Pancreas (tissue), 10 donors: ENCODE results near the gene CACNA2D3. TPM values are rescaled to one million over a fixed set of nuclear protein-coding genes. Genes with fewer than 3 reads are reported as not detected.

Experiments used
- ATAC-seq, 4 donors: fragments of 200-7000 bp; cut with Tn5 transposase; one replicate each; pipeline versions ENCODE4 v1.8.0 to v1.9.1; 2020; ENCODE audit warnings: mild to moderate bottlenecking in 4 of 4, moderate library complexity in 4 of 4
- DNase-seq, 6 donors: peaks; one replicate each; pipeline ENCODE4 v3.0.0-alpha.2; 2020
- FAIRE-seq: peaks from 2 replicates; lab custom pipeline; 2012; peaks lifted over from hg19 to GRCh38; lab: Jason Lieb, UNC
- H3K27ac ChIP-seq, 4 donors: fragments of 200-600 bp; sonication (generic); 1 replicate in 3 of 4; 2 replicates in 1 of 4; pipeline versions ENCODE4 v1.5.0 to v1.8.0; 2020
- H3K27me3 ChIP-seq, 4 donors: fragments of 200-600 bp; one replicate each; pipeline ENCODE4 v1.8.0; 2021
- H3K36me3 ChIP-seq, 3 donors: fragments of 200-600 bp; sonication (generic) in 1 of 3; one replicate each; pipeline versions ENCODE4 v1.5.0 to v1.8.0; 2020 to 2021
- H3K4me1 ChIP-seq, 3 donors: fragments of 200-600 bp; one replicate each; pipeline ENCODE4 v1.8.0; 2021
- H3K4me3 ChIP-seq, 4 donors: fragments of 200-600 bp; sonication (generic) in 2 of 4; one replicate each; pipeline versions ENCODE4 v1.5.0 to v1.8.0; 2020 to 2021
- H3K9me3 ChIP-seq, 4 donors: fragments of 200-600 bp; one replicate each; pipeline ENCODE4 v1.8.0; 2021
- CTCF ChIP-seq, 4 donors: fragments of 200-600 bp; sonication (generic) in 3 of 4; IDR thresholded peaks; one replicate each; pipeline versions ENCODE4 v1.5.0 to v1.8.0; 2021; ENCODE audit warnings: antibody characterized with exemption in 4 of 4
- WGBS, 2 donors: extraction: QIAGEN DNeasy Blood & Tissue Kit; methylation state at CpG; one replicate each; pipeline ENCODE4 v1.1.7; 2013; 5-methylcytosine and 5-hydroxymethylcytosine counted together
- intact Hi-C, 3 donors: fragments of 100-400 bp; cut with DNase I; formaldehyde crosslinking; loops; one replicate each; pipeline versions ENCODE4 v1.11.1 to v1.14.2; 2022
- polyA plus RNA-seq, 2 donors: library from polyadenylated mRNA; stranded (reverse); fragments of 200-250 nt; gene quantifications; one replicate each; pipeline ENCODE4 v1.2.3, GENCODE V29; 2013
- total RNA-seq, 6 donors: library from RNA; stranded (reverse); fragmentation: NEBNext Ultra II Directional in 4 of 6; extraction: Animal tissue kit (Norgen Biotek cat#: 25700) in 4 of 6; gene quantifications; one replicate each; pipeline versions ENCODE4 v1.2.1 to v1.2.4, GENCODE V29; 2021 to 2023
- donor health status: healthy with polysubstance abuse.
- donor health status: DM: no; HTN: no; CAD: no; lungs with moderate emphysema.
- donor health status: DM: no; HTN: no; CAD: no.
- donor health status: control.
- donor health status: control.
- donor health status: Bipolar disorder and iron deficiency.
- donor health status: DM: yes; HTN: yes; CAD: no.
- donor health status: DM: no; HTN: no; CAD: no.
- donor health status: DM: no; HTN: no; CAD: no.
- donor health status: DM: yes; HTN: yes; CAD: no.

CACNA2D3 gene
- total and polyA plus RNA-seq, 8 donors = 0.19 to 0.75 (median 0.37) TPM; not detected in 2

- FAIRE-seq (no peak), DNase-seq (no peak), ATAC-seq (no peak)
- intact Hi-C loops = no loop called here
- WGBS, 2 donors = 87 to 90% methylated on average over 2 of the region's 2 CpGs
- no peaks in the 10 kb centered on the region for H3K36me3 ChIP-seq
- H3K27ac ChIP-seq = no peak overlapping the region
- H3K4me1 ChIP-seq = no peaks in the 10 kb centered on the region
- H3K27me3 ChIP-seq = no peaks in the 10 kb centered on the region
- no peak for TF ChIP-seq CTCF (IDR thresholded peaks at IDR 0.05)
- H3K4me3 ChIP-seq = no peak overlapping the region
- no peaks in the 10 kb centered on the region for H3K9me3 ChIP-seq
Measured at GRCh38 chr3:54906763-54907162, 784.4 kb downstream of the CACNA2D3 start.

DNA sequence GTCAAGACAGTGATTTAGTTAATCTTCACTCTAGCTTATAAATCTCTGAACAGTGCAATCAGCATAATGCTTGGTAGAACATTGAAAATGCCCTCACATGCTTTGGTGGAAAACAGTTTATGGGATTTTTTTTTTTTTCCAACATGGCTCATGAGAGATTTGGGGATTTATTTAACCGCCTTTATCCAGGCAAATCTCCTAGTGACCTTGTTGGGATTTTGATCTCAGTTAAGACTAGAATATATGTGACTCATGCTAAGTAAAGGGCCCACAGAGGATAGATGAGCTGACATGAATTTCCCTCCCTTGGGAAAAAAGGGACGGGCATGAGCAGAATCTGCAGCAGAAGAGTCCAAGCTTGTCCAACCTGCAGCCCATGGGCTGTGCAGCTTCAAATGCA is 786.8 kb downstream of the CACNA2D3 start:
- intact Hi-C loops = no loop called here
- Histone ChIP-seq H3K27ac (no peak overlapping the region), H3K9me3 (no peaks in the 10 kb centered on the region), H3K4me1 (no peaks in the 10 kb centered on the region), H3K36me3 (no peaks in the 10 kb centered on the region), H3K27me3 (no peaks in the 10 kb centered on the region), H3K4me3 (no peak overlapping the region)
- no peak for TF ChIP-seq CTCF (IDR thresholded peaks at IDR 0.05)
- ATAC-seq = no peak
- FAIRE-seq = no peak
- DNase-seq = no peak
- 88 to 91% methylated on average over 2 of the region's 2 CpGs for WGBS, 2 donors

DNA sequence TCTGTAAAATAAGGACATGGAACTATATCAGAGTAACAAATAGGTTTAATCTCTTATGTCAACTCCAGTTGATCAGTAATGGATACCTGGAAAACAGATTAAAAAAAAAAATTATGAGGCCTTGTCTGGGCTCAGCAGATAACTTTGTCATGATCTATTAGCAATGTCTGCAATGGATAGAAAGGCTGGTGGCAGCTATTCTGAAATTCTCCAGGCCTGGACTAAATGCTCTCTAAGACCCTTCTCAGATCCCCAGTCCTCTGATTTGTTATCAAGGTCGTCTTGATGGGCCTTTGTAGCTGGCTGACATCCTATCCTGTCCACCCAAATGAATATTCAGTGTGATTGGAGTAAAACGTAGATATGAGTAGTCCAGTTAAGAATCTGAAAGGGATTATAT is 791.8 kb downstream of the CACNA2D3 start:
- H3K27ac ChIP-seq = no peak overlapping the region
- TF ChIP-seq CTCF (IDR thresholded peaks at IDR 0.05) = no peak
- ATAC-seq = no peak
- no peak for FAIRE-seq
- no peak for DNase-seq
- no peak overlapping the region for H3K4me3 ChIP-seq
- WGBS, 2 donors = 48 to 53% methylated on average over 2 of the region's 2 CpGs
- intact Hi-C loops = no loop called here
- no peaks in the 10 kb centered on the region for H3K4me1 ChIP-seq
- H3K27me3 ChIP-seq = no peaks in the 10 kb centered on the region
- H3K36me3 ChIP-seq = no peaks in the 10 kb centered on the region
- no peaks in the 10 kb centered on the region for H3K9me3 ChIP-seq

DNA sequence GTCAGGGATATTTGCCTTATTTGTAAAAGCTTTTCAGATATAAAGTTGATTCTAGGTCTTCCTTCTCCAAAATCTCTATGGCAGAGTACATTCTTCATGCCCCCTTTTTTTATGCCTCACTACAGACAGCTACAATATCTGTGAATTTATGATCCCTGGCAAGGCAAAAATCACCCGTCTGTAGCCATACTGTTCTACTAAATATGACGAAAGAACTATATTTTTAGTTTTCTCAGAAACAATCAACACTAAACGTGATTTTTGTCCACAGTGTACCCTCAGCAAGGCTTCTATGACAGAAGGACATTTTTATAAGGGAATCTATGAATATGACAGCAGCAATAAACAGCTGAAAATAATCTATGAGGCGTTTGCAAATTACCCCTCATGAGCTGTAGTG is 792.8 kb downstream of the CACNA2D3 start:
- Histone ChIP-seq H3K4me3 (no peak overlapping the region), H3K27me3 (no peaks in the 10 kb centered on the region), H3K27ac (no peak overlapping the region), H3K36me3 (no peaks in the 10 kb centered on the region), H3K4me1 (no peaks in the 10 kb centered on the region), H3K9me3 (no peaks in the 10 kb centered on the region)
- no peak for ATAC-seq
- no peak for FAIRE-seq
- no peak for TF ChIP-seq CTCF (IDR thresholded peaks at IDR 0.05)
- 48 to 63% methylated on average over 4 of the region's 4 CpGs for WGBS, 2 donors
- DNase-seq = no peak
- intact Hi-C loops = no loop called here

DNA sequence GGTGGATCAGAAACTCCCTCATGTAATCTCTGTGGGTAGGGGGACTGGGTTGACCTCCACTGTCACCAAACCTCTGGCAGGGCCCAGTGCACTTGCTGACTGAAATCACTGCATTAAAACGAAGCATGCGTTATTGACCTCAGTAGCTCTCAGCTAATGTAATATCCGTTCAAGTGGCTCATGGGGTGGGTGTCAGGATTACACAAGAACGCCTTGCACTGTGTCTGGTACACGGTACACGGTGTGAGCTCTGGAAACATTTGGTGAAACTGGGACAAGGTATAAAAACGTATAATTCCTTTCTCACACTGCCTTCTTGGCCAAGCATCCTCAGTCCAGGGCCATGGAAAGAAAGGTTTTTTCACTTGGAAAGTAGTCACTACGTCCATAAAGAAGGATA is 793.6 kb downstream of the CACNA2D3 start:
- ATAC-seq (no peak), DNase-seq (no peak), FAIRE-seq (no peak)
- Histone ChIP-seq H3K27ac (no peak overlapping the region), H3K27me3 (no peaks in the 10 kb centered on the region), H3K4me3 (no peak overlapping the region), H3K36me3 (no peaks in the 10 kb centered on the region), H3K4me1 (no peaks in the 10 kb centered on the region), H3K9me3 (no peaks in the 10 kb centered on the region)
- intact Hi-C loops = no loop called here
- 75 to 83% methylated on average over 8 of the region's 8 CpGs for WGBS, 2 donors
- no peak for TF ChIP-seq CTCF (IDR thresholded peaks at IDR 0.05)
